CD4-positive, alpha-beta T cell (primary cell): ENCODE data around the gene SMOC2. TPM values are rescaled to one million over a fixed set of nuclear protein-coding genes. Genes with fewer than 3 reads are reported as not detected.

Experiments used
- ATAC-seq: fragments of 200-7000 bp; cut with Tn5 transposase; one replicate; pipeline ENCODE4 v1.10.0; 2022; ENCODE audit warnings: mild to moderate bottlenecking; ENCODE audit not compliant: poor library complexity
- CTCF ChIA-PET: fragments of 350-600 bp; sonication (Branson Sonifier 250); formaldehyde crosslinking; loops from one replicate; lab custom pipeline; 2021; ENCODE audit warnings: antibody characterized with exemption, inconsistent platforms; lab: Charles Lee
- POLR2A ChIA-PET: fragments of 350-600 bp; sonication (Branson Sonifier 250); formaldehyde crosslinking; loops from one replicate; lab custom pipeline; 2021; ENCODE audit warnings: antibody characterized with exemption, inconsistent platforms; lab: Charles Lee
- DNase-seq, 14 experiments: peaks; one replicate each; pipeline ENCODE4 v3.0.0-alpha.2; 2013 to 2020; ENCODE audit warnings: mixed read lengths in 2 of 14
- H3K27ac ChIP-seq, 2 donors: one replicate each; pipeline versions ENCODE4 v1.5.1 to v1.7.0; 2013; ENCODE audit warnings: low read length in 2 of 2, low read depth in 1 of 2, mild to moderate bottlenecking in 1 of 2
- H3K27me3 ChIP-seq, 2 experiments: 1 replicate in 1 of 2; 2 replicates in 1 of 2; pipeline versions ENCODE4 v1.6.1 to v1.7.0; 2013; ENCODE audit warnings: low read length in 2 of 2, control low read depth in 1 of 2, mild to moderate bottlenecking in 1 of 2, moderate library complexity in 1 of 2; ENCODE audit not compliant: insufficient read depth in 2 of 2, control insufficient read depth in 1 of 2
- H3K36me3 ChIP-seq: one replicate; pipeline ENCODE4 v1.6.1; 2013; ENCODE audit warnings: low read length, control low read depth; ENCODE audit not compliant: insufficient read depth
- H3K4me1 ChIP-seq: one replicate; pipeline ENCODE4 v1.6.1; 2013; ENCODE audit warnings: low read length, control low read depth; ENCODE audit not compliant: insufficient read depth
- H3K4me3 ChIP-seq: one replicate; pipeline ENCODE4 v1.5.1; 2013; ENCODE audit warnings: mild to moderate bottlenecking, low read length, moderate library complexity
- H3K9me3 ChIP-seq, 2 experiments: 1 replicate in 1 of 2; 2 replicates in 1 of 2; pipeline versions ENCODE4 v1.6.1 to v1.7.0; 2013; ENCODE audit warnings: low read length in 2 of 2, mild to moderate bottlenecking in 2 of 2, control low read depth in 1 of 2, moderate library complexity in 1 of 2; ENCODE audit not compliant: control insufficient read depth in 1 of 2, insufficient read depth in 1 of 2
- H3K27ac Mint-ChIP-seq: one replicate; pipeline ENCODE4 v1.8.0; 2020; ENCODE audit warnings: mixed read lengths
- H3K27me3 Mint-ChIP-seq: one replicate; pipeline ENCODE4 v1.8.0; 2021; ENCODE audit warnings: mixed read lengths
- H3K36me3 Mint-ChIP-seq: one replicate; pipeline ENCODE4 v1.8.0; 2021; ENCODE audit warnings: low read depth, mixed read lengths
- H3K4me1 Mint-ChIP-seq: one replicate; pipeline ENCODE4 v1.8.0; 2021; ENCODE audit warnings: low read depth, mixed read lengths
- H3K4me3 Mint-ChIP-seq: one replicate; pipeline ENCODE4 v1.8.0; 2020; ENCODE audit warnings: mild to moderate bottlenecking, mixed read lengths
- H3K9me3 Mint-ChIP-seq: one replicate; pipeline ENCODE4 v1.8.0; 2020; ENCODE audit warnings: mixed read lengths
- CTCF ChIP-seq: fragments of 200-600 bp; IDR thresholded peaks from one replicate; pipeline ENCODE4 v1.8.0; 2022; ENCODE audit warnings: antibody characterized with exemption, mild to moderate bottlenecking
- intact Hi-C, 2 experiments: fragments of 100-400 bp; cut with DNase I in 1 of 2; cut with micrococcal nuclease in 1 of 2; formaldehyde crosslinking; loops; one replicate each; pipeline versions ENCODE4 v1.15.1 to v1.9.0; 2023 to 2025; cut with DNase I, micrococcal nuclease
- total RNA-seq, 174 experiments: library from RNA in 2 of 174; stranded (reverse) in 2 of 174; gene quantifications; one replicate each; pipeline ENCODE4 v1.2.3 and lab custom pipeline; 2021 to 2026

Gene SMOC2
- total RNA-seq, 2 experiments from 2014 or later, result not detected

- peaks cover 0 to 4% of the 10 kb centered on the region in 2 experiments for H3K9me3 ChIP-seq
- ChIA-PET POLR2A (no interaction called here), CTCF (no interaction called here)
- no peak for ATAC-seq
- H3K4me3 ChIP-seq, result no peak overlapping the region
- H3K4me1 ChIP-seq, result no peaks in the 10 kb centered on the region
- Mint-ChIP-seq H3K4me3 (no peak overlapping the region), H3K36me3 (no peaks in the 10 kb centered on the region), H3K4me1 (no peaks in the 10 kb centered on the region), H3K27ac (no peak overlapping the region), H3K27me3 (peaks cover 14% of the 10 kb centered on the region), H3K9me3 (no peaks in the 10 kb centered on the region)
- intact Hi-C loops, result no loop called here
- no peak overlapping the region for H3K27ac ChIP-seq
- H3K36me3 ChIP-seq, result no peaks in the 10 kb centered on the region
- DNase-seq, result no peak
- no peaks in the 10 kb centered on the region for H3K27me3 ChIP-seq
- no peak for TF ChIP-seq CTCF
These were observed 144.5 kb downstream of the SMOC2 start for GRCh38 chr6:168585441-168585840.

GRCh38 chr6:168589275-168589674, 148.3 kb downstream of the SMOC2 start:
- no peaks in the 10 kb centered on the region for H3K27me3 ChIP-seq
- Mint-ChIP-seq H3K36me3 (no peaks in the 10 kb centered on the region), H3K27ac (no peak overlapping the region), H3K4me3 (no peak overlapping the region), H3K27me3 (peaks cover 4% of the 10 kb centered on the region), H3K4me1 (no peaks in the 10 kb centered on the region), H3K9me3 (peaks cover 2% of the 10 kb centered on the region)
- H3K27ac ChIP-seq, result no peak overlapping the region
- no peak for ATAC-seq
- no peaks in the 10 kb centered on the region for H3K4me1 ChIP-seq
- intact Hi-C loops, result no loop called here
- no peak for DNase-seq
- TF ChIP-seq CTCF, result no peak
- no peak overlapping the region for H3K4me3 ChIP-seq
- peaks cover 0 to 8% of the 10 kb centered on the region in 2 experiments for H3K9me3 ChIP-seq
- no peaks in the 10 kb centered on the region for H3K36me3 ChIP-seq
- CTCF ChIA-PET, result no interaction called here
- POLR2A ChIA-PET, result no interaction called here

- ATAC-seq, result no peak
- Histone ChIP-seq H3K4me1 (no peaks in the 10 kb centered on the region), H3K36me3 (no peaks in the 10 kb centered on the region), H3K27ac (no peak overlapping the region), H3K4me3 (no peak overlapping the region), H3K27me3 (no peaks in the 10 kb centered on the region), H3K9me3 (peaks cover 0 to 14% of the 10 kb centered on the region in 2 experiments)
- Mint-ChIP-seq H3K9me3 (peaks cover 2% of the 10 kb centered on the region), H3K4me1 (no peaks in the 10 kb centered on the region), H3K27ac (no peak overlapping the region), H3K4me3 (no peak overlapping the region), H3K36me3 (no peaks in the 10 kb centered on the region), H3K27me3 (peaks cover 4% of the 10 kb centered on the region)
- intact Hi-C loops, result no loop called here
- DNase-seq, result no peak
- no peak for TF ChIP-seq CTCF
- CTCF ChIA-PET, result no interaction called here
- POLR2A ChIA-PET, result no interaction called here
These were observed 149.4 kb downstream of the SMOC2 start for GRCh38 chr6:168590406-168590805.
